OCI-LY7 (cell line): ENCODE data around the gene LRRC8C. TPM values are rescaled to one million over a fixed set of nuclear protein-coding genes. Genes with fewer than 3 reads are reported as not detected.

Experiments
- BruUV-seq: library from RNA; stranded (reverse); fragments of 400-500 nt; replicated peaks from 2 replicates; lab custom pipeline; 2021; lab: Mats Ljungman, UMichigan
- CTCF ChIA-PET: fragments of 300-600 bp; sonication (Branson Sonifier 250); formaldehyde crosslinking; loops from one replicate; lab custom pipeline; 2022; ENCODE audit warnings: antibody characterized with exemption; ENCODE audit not compliant: unreplicated experiment; lab: Charles Lee
- POLR2A ChIA-PET: fragments of 300-600 bp; sonication (Branson Sonifier 250); formaldehyde crosslinking; loops from one replicate; lab custom pipeline; 2022; ENCODE audit warnings: antibody characterized with exemption; lab: Charles Lee
- DNase-seq: peaks from one replicate; pipeline ENCODE4 v3.0.0-alpha.2; 2015; ENCODE audit warnings: low spot score
- H2AFZ ChIP-seq: fragments of 200-600 bp; sonication (generic), shearing (Covaris generic); 2 replicates; pipeline ENCODE4 v1.6.1; 2014; ENCODE audit warnings: mild to moderate bottlenecking, antibody characterized with exemption, low read length, moderate library complexity
- H3K27ac ChIP-seq: fragments of 200-600 bp; sonication (generic); 2 replicates; pipeline ENCODE4 v1.5.1; 2014; ENCODE audit warnings: mixed run types, low read depth, mild to moderate bottlenecking, moderate library complexity, low read length, inconsistent platforms; ENCODE audit not compliant: poor library complexity, severe bottlenecking
- H3K36me3 ChIP-seq: fragments of 200-600 bp; sonication (generic); 2 replicates; pipeline ENCODE4 v1.6.1; 2014; ENCODE audit warnings: mild to moderate bottlenecking, antibody characterized with exemption, low read length, moderate library complexity, mixed read lengths; ENCODE audit not compliant: insufficient read depth
- H3K4me1 ChIP-seq: fragments of 200-600 bp; sonication (generic); 2 replicates; pipeline ENCODE4 v1.5.1; 2014; ENCODE audit warnings: mild to moderate bottlenecking, low read length; ENCODE audit not compliant: insufficient read depth, poor library complexity, severe bottlenecking
- H3K4me2 ChIP-seq: fragments of 200-600 bp; sonication (generic); 2 replicates; pipeline ENCODE4 v1.6.1; 2014; ENCODE audit warnings: mild to moderate bottlenecking, low read length
- H3K4me3 ChIP-seq: fragments of 200-600 bp; sonication (generic); 2 replicates; pipeline ENCODE4 v1.5.1; 2014; ENCODE audit warnings: mild to moderate bottlenecking, low read depth, low read length; ENCODE audit not compliant: poor library complexity, severe bottlenecking
- H3K79me2 ChIP-seq: fragments of 200-600 bp; sonication (generic); 2 replicates; pipeline ENCODE4 v1.6.1; 2016; ENCODE audit warnings: low read depth, mild to moderate bottlenecking, low read length, moderate library complexity, mixed read lengths; ENCODE audit not compliant: insufficient read depth
- H3K9me2 ChIP-seq: fragments of 200-600 bp; sonication (generic); 2 replicates; pipeline ENCODE4 v1.6.1; 2016; ENCODE audit warnings: mild to moderate bottlenecking, low read length, mixed read lengths; ENCODE audit not compliant: insufficient read depth
- H3K9me3 ChIP-seq: fragments of 200-600 bp; sonication (generic); 2 replicates; pipeline ENCODE4 v1.6.1; 2014; ENCODE audit warnings: mild to moderate bottlenecking, mixed run types, low read length, mixed read lengths
- H4K20me1 ChIP-seq: fragments of 200-600 bp; sonication (generic); 2 replicates; pipeline ENCODE4 v1.6.1; 2014; ENCODE audit warnings: mild to moderate bottlenecking, antibody characterized with exemption, low read length, moderate library complexity, mixed read lengths; ENCODE audit not compliant: insufficient read depth
- EZH2phosphoT487 ChIP-seq: fragments of 200-600 bp; sonication (generic); IDR thresholded peaks from 2 replicates; pipeline ENCODE4 v1.6.1; 2018; ENCODE audit warnings: low read depth, borderline replicate concordance, mild to moderate bottlenecking, mixed run types, antibody characterized with exemption, low read length, moderate library complexity, mixed read lengths
- intact Hi-C: fragments of 100-400 bp; cut with micrococcal nuclease; formaldehyde crosslinking; loops from one replicate; pipeline ENCODE4 v1.10.0; 2022; ENCODE audit not compliant: unreplicated experiment
- total RNA-seq, 2 experiments: library from RNA; depleted of rRNA in 1 of 2; stranded (reverse); fragments of >200 nt in 1 of 2; shearing (Covaris generic) in 1 of 2; gene quantifications; 2 replicates each; pipeline ENCODE4 v1.2.3, GENCODE V29; 2014 to 2022
- TF ChIP-seq, protein P1 (sequence below): fragments of 200-600 bp; sonication (generic); conservative IDR thresholded peaks from 2 replicates; pipeline ENCODE4 v1.5.1; 2014; ENCODE audit warnings: mild to moderate bottlenecking, antibody characterized with exemption, low read length, moderate library complexity, mixed read lengths

LRRC8C gene
- total RNA-seq, 2 experiments from 2014 or later: 6.0 to 9.0 TPM

- ChIA-PET CTCF (no interaction called here), POLR2A (interaction anchor here (0.7 to 1.8 kb wide), 5 partner anchors 8 to 739 kb away, joined by 3 to 4 read pairs (median 3); no protein-coding TSS in a partner anchor)
- intact Hi-C loops: no loop called here
- TF ChIP-seq, protein P1, sequence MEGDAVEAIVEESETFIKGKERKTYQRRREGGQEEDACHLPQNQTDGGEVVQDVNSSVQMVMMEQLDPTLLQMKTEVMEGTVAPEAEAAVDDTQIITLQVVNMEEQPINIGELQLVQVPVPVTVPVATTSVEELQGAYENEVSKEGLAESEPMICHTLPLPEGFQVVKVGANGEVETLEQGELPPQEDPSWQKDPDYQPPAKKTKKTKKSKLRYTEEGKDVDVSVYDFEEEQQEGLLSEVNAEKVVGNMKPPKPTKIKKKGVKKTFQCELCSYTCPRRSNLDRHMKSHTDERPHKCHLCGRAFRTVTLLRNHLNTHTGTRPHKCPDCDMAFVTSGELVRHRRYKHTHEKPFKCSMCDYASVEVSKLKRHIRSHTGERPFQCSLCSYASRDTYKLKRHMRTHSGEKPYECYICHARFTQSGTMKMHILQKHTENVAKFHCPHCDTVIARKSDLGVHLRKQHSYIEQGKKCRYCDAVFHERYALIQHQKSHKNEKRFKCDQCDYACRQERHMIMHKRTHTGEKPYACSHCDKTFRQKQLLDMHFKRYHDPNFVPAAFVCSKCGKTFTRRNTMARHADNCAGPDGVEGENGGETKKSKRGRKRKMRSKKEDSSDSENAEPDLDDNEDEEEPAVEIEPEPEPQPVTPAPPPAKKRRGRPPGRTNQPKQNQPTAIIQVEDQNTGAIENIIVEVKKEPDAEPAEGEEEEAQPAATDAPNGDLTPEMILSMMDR: no peak
- TF ChIP-seq EZH2phosphoT487: no peak
- Histone ChIP-seq H2AFZ (no peak overlapping the region), H3K9me3 (no peaks in the 10 kb centered on the region), H3K79me2 (no peaks in the 10 kb centered on the region), H3K36me3 (no peaks in the 10 kb centered on the region), H3K4me2 (no peak overlapping the region), H4K20me1 (no peaks in the 10 kb centered on the region), H3K4me1 (peaks cover 18% of the 10 kb centered on the region), H3K9me2 (no peaks in the 10 kb centered on the region), H3K4me3 (no peak overlapping the region), H3K27ac (no peak overlapping the region)
- DNase-seq: no peak
- BruUV-seq: no TSS peak
Observed at GRCh38 chr1:89727517-89728312, 94.8 kb downstream of the LRRC8C start.

DNA sequence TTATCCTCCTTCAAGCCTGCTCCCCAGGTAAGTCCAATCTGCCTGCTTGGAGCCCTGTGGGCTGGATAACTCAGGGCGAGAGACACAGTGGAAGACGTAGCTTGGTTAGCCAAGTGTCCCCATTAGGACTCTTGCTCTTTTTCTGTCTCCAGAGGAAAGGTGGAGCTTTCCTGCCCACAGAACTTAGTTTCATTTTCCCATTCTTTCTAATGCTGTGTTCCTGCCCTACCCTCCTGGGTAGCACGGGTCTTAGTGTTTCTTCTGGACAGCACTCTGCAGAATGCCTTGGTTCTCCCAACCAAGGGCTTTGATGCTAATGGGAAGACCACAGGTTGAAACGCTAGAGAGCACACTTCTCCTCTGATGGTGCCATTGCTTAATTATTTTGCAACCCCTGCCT is 95.5 kb downstream of the LRRC8C start:
- DNase-seq: no peak
- H3K9me3 ChIP-seq: no peaks in the 10 kb centered on the region
- ChIA-PET POLR2A (interaction anchor here (0.7 to 1.4 kb wide), 2 partner anchors 9 to 740 kb away, joined by 3 to 4 read pairs; no protein-coding TSS in a partner anchor), CTCF (interaction anchor here (1.0 kb wide), 1 partner anchor 34 kb away, joined by 3 read pairs; no protein-coding TSS in a partner anchor)
- no peak overlapping the region for H3K27ac ChIP-seq
- no peak overlapping the region for H2AFZ ChIP-seq
- H3K79me2 ChIP-seq: no peaks in the 10 kb centered on the region
- H3K4me3 ChIP-seq: no peak overlapping the region
- intact Hi-C loops: no loop called here
- TF ChIP-seq, protein P1: no peak
- TF ChIP-seq EZH2phosphoT487: no peak
- no peak overlapping the region for H3K4me2 ChIP-seq
- no peaks in the 10 kb centered on the region for H4K20me1 ChIP-seq
- no peaks in the 10 kb centered on the region for H3K9me2 ChIP-seq
- BruUV-seq: no TSS peak
- no peaks in the 10 kb centered on the region for H3K36me3 ChIP-seq
- H3K4me1 ChIP-seq: peaks cover 18% of the 10 kb centered on the region

GRCh38 chr1:89732206-89732605 is 99.3 kb downstream of the LRRC8C start:
- BruUV-seq: no TSS peak
- H3K36me3 ChIP-seq: no peaks in the 10 kb centered on the region
- no peaks in the 10 kb centered on the region for H3K9me3 ChIP-seq
- H3K4me2 ChIP-seq: no peak overlapping the region
- no peaks in the 10 kb centered on the region for H3K79me2 ChIP-seq
- ChIA-PET POLR2A (interaction anchor here (0.5 kb wide), 1 partner anchor 817 kb away, joined by 3 read pairs; no protein-coding TSS in a partner anchor), CTCF (no interaction called here)
- peaks cover 5% of the 10 kb centered on the region for H3K4me1 ChIP-seq
- TF ChIP-seq EZH2phosphoT487: no peak
- TF ChIP-seq, protein P1: no peak
- H3K9me2 ChIP-seq: no peaks in the 10 kb centered on the region
- H3K27ac ChIP-seq: no peak overlapping the region
- H3K4me3 ChIP-seq: no peak overlapping the region
- intact Hi-C loops: no loop called here
- H2AFZ ChIP-seq: no peak overlapping the region
- DNase-seq: no peak
- H4K20me1 ChIP-seq: no peaks in the 10 kb centered on the region
